IMR-90 (cell line): ENCODE data around the gene EFHC2. TPM values are rescaled to one million over a fixed set of nuclear protein-coding genes. Genes with fewer than 3 reads are reported as not detected.
"Not testable (repeated sequence)": the region's sequence is repeated elsewhere in the genome, so short reads cannot be mapped to it uniquely, and the experiment has no call there.

Experiments used
- ATAC-seq: fragments of 200-7000 bp; cut with Tn5 transposase; 2 replicates; pipeline ENCODE4 v1.9.1; 2020; ENCODE audit warnings: low read depth, mild to moderate bottlenecking, moderate library complexity
- BruUV-seq: library from RNA; stranded (reverse); fragments of 400-500 nt; replicated peaks from 2 replicates; lab custom pipeline; 2021; lab: Mats Ljungman, UMichigan
- CTCF ChIA-PET: fragments of 300-600 bp; formaldehyde crosslinking; extraction: SDS; loops from one replicate; lab custom pipeline; 2021; ENCODE audit warnings: antibody characterized with exemption; lab: Yijun Ruan, JAX
- POLR2A ChIA-PET: fragments of 300-600 bp; sonication (Branson Sonifier 250); formaldehyde crosslinking; loops from one replicate; lab custom pipeline; 2022; ENCODE audit warnings: antibody characterized with exemption; ENCODE audit not compliant: unreplicated experiment; lab: Charles Lee
- DNase-seq: peaks from one replicate; pipeline ENCODE4 v3.0.0; 2013
- H2AFZ ChIP-seq: replicated peaks from 2 replicates; pipeline ENCODE3; 2013; ENCODE audit warnings: low read length, mild to moderate bottlenecking; ENCODE audit not compliant: poor library complexity
- H2AK5ac ChIP-seq: 2 replicates; pipeline ENCODE4 v1.6.1; 2013; ENCODE audit warnings: low read depth, low read length, inconsistent platforms
- H2AK9ac ChIP-seq: replicated peaks from 2 replicates; pipeline ENCODE3; 2013; ENCODE audit warnings: mild to moderate bottlenecking, low read depth, low read length, moderate library complexity; ENCODE audit not compliant: poor library complexity
- H2BK120ac ChIP-seq: 2 replicates; pipeline ENCODE4 v1.6.1; 2013; ENCODE audit warnings: low read depth, low read length, inconsistent platforms
- H2BK15ac ChIP-seq: 3 replicates; pipeline ENCODE4 v1.6.1; 2013; ENCODE audit warnings: low read depth, low read length, inconsistent platforms
- H2BK20ac ChIP-seq: 2 replicates; pipeline ENCODE4 v1.6.1; 2013; ENCODE audit warnings: low read depth, mild to moderate bottlenecking, inconsistent platforms, low read length, moderate library complexity
- H2BK5ac ChIP-seq: 2 replicates; pipeline ENCODE4 v1.6.1; 2013; ENCODE audit warnings: mild to moderate bottlenecking, low read depth, low read length, inconsistent platforms; ENCODE audit not compliant: poor library complexity, severe bottlenecking
- H3K14ac ChIP-seq: replicated peaks from 2 replicates; pipeline ENCODE4 v1.6.1; 2013; ENCODE audit warnings: low read depth, low read length, inconsistent platforms
- H3K18ac ChIP-seq: 2 replicates; pipeline ENCODE4 v1.6.1; 2013; ENCODE audit warnings: low read depth, low read length, control low read depth
- H3K23ac ChIP-seq: 2 replicates; pipeline ENCODE4 v1.6.1; 2013; ENCODE audit warnings: low read depth, low read length, inconsistent platforms
- H3K27ac ChIP-seq: 2 replicates; pipeline ENCODE4 v1.5.1; 2013; ENCODE audit warnings: mild to moderate bottlenecking, control low read depth, low read length; ENCODE audit not compliant: insufficient read depth
- H3K27me3 ChIP-seq: 2 replicates; pipeline ENCODE4 v1.6.1; 2013; ENCODE audit warnings: low read length; ENCODE audit not compliant: control insufficient read depth, insufficient read depth
- H3K36me3 ChIP-seq: 2 replicates; pipeline ENCODE4 v1.6.1; 2013; ENCODE audit warnings: low read length, mixed read lengths; ENCODE audit not compliant: control insufficient read depth, insufficient read depth
- H3K4ac ChIP-seq: 2 replicates; pipeline ENCODE4 v1.6.1; 2013; ENCODE audit warnings: low read depth, low read length, inconsistent platforms
- H3K4me1 ChIP-seq: 2 replicates; pipeline ENCODE4 v1.6.1; 2013; ENCODE audit warnings: low read length, mixed read lengths; ENCODE audit not compliant: control insufficient read depth, insufficient read depth
- H3K4me2 ChIP-seq: 2 replicates; pipeline ENCODE4 v1.6.1; 2013; ENCODE audit warnings: low read depth, mild to moderate bottlenecking, control low read depth, low read length, moderate library complexity
- H3K4me3 ChIP-seq: 2 replicates; pipeline ENCODE4 v1.5.1; 2013; ENCODE audit warnings: low read depth, mild to moderate bottlenecking, control low read depth, low read length, moderate library complexity; ENCODE audit not compliant: insufficient read depth
- H3K56ac ChIP-seq: 2 replicates; pipeline ENCODE4 v1.6.1; 2013; ENCODE audit warnings: low read length, inconsistent platforms; ENCODE audit not compliant: insufficient read depth; ENCODE audit errors: extremely low read depth
- H3K79me1 ChIP-seq, 2 experiments: 2 replicates each; pipeline ENCODE4 v1.6.1; 2013; ENCODE audit warnings: low read length in 2 of 2, inconsistent platforms in 1 of 2, low read depth in 1 of 2
- H3K9ac ChIP-seq: 2 replicates; pipeline ENCODE4 v1.6.1; 2013; ENCODE audit warnings: low read depth, low read length, control low read depth
- H3K9me1 ChIP-seq: 2 replicates; pipeline ENCODE4 v1.6.1; 2013; ENCODE audit warnings: low read length, inconsistent platforms; ENCODE audit not compliant: insufficient read depth
- H3K9me3 ChIP-seq: 2 replicates; pipeline ENCODE4 v1.6.1; 2013; ENCODE audit warnings: low read length; ENCODE audit not compliant: control insufficient read depth, insufficient read depth
- H4K20me1 ChIP-seq: 2 replicates; pipeline ENCODE4 v1.6.1; 2013; ENCODE audit warnings: low read length, inconsistent platforms; ENCODE audit not compliant: insufficient read depth
- H4K5ac ChIP-seq: 2 replicates; pipeline ENCODE4 v1.6.1; 2013; ENCODE audit warnings: mild to moderate bottlenecking, low read depth, low read length, control low read depth
- H4K8ac ChIP-seq, 2 experiments: 2 replicates each; pipeline ENCODE4 v1.6.1; 2013; ENCODE audit warnings: low read depth in 2 of 2, low read length in 2 of 2, control low read depth in 1 of 2, inconsistent platforms in 1 of 2
- H4K91ac ChIP-seq: 2 replicates; pipeline ENCODE4 v1.6.1; 2013; ENCODE audit warnings: low read depth, low read length, inconsistent platforms; ENCODE audit not compliant: insufficient read depth
- WGBS, 2 experiments: methylation state at CpG; one replicate each; pipeline versions ENCODE4 v1.1.5 to v1.1.7; 2013; ENCODE audit warnings: missing lambda C conversion rate in 2 of 2; ENCODE audit not compliant: insufficient read length in 1 of 2; ENCODE audit errors: extremely low coverage in 2 of 2; 5-methylcytosine and 5-hydroxymethylcytosine counted together
- dilution Hi-C: fragments of 300-500 bp; cut with HindIII; formaldehyde crosslinking; loops from one replicate; pipeline ENCODE4 v1.14.3; 2018; ENCODE audit warnings: low sequenced_read_pairs; ENCODE audit not compliant: unreplicated experiment
- in situ Hi-C: fragments of 300-500 bp; cut with MboI; formaldehyde crosslinking; loops from 3 replicates; pipeline ENCODE4 v1.14.3; 2019; ENCODE audit warnings: low sequenced_read_pairs, inconsistent platforms, mixed read lengths
- intact Hi-C: fragments of 100-400 bp; cut with micrococcal nuclease; formaldehyde crosslinking; loops from 2 replicates; pipeline ENCODE4 v1.10.0; 2022
- polyA plus RNA-seq, 3 experiments: library from polyadenylated mRNA; depleted of rRNA; stranded (reverse); fragments of >200 nt; gene quantifications; 2 replicates each; pipeline ENCODE4 v1.2.3, GENCODE V29; 2012; ENCODE audit warnings: low replicate concordance in 1 of 3
- total RNA-seq: library from RNA; depleted of rRNA; stranded (reverse); fragments of >200 nt; gene quantifications from 2 replicates; pipeline ENCODE4 v1.2.3, GENCODE V29; 2012

EFHC2 gene
- total and polyA plus RNA-seq, 2 of the 4 experiments (the other 2 are of a cell fraction), result 0.18 to 0.24 TPM

DNA sequence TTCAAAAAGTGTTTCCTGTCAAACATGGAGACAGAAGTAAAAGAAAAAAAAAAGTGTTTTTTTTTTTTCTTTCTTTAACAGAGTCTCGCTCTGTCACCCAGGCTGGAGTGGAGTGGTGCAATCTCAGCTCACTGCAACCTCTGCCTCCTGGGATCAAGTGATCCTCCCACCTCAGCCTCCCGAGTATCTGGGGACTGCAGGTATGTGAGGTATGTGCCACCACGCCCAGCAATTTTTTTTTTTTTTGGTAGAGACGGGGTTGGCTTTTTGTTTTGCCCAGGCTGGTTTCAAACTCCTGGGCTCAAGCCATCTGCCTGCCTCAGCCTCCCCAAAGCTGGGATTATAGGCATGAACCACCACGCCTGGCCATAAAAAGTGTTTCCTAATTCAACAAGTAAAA is 155.6 kb downstream of the EFHC2 start:
- H3K79me1 ChIP-seq, ATAC-seq, BruUV-seq, H3K4me1 ChIP-seq, H3K14ac ChIP-seq, H4K91ac ChIP-seq, POLR2A ChIA-PET, in situ Hi-C loops, H2BK15ac ChIP-seq, H3K27me3 ChIP-seq, intact Hi-C loops, H4K5ac ChIP-seq, H3K18ac ChIP-seq, H3K4ac ChIP-seq, H3K36me3 ChIP-seq, dilution Hi-C loops, H2BK120ac ChIP-seq, H2AK9ac ChIP-seq, H2BK20ac ChIP-seq, H3K9me1 ChIP-seq, H3K9ac ChIP-seq, H4K20me1 ChIP-seq, H3K27ac ChIP-seq, DNase-seq, H3K56ac ChIP-seq, H2BK5ac ChIP-seq, H2AFZ ChIP-seq, H3K9me3 ChIP-seq, H4K8ac ChIP-seq, H3K4me2 ChIP-seq, H3K23ac ChIP-seq, H2AK5ac ChIP-seq, H3K4me3 ChIP-seq: not testable (repeated sequence)
- CTCF ChIA-PET, result interaction anchor here (0.7 to 0.9 kb wide), 2 partner anchors 18 to 667 kb away, joined by 3 to 5 read pairs; no protein-coding TSS in a partner anchor
- WGBS, 2 experiments, result no CpG with 5 or more reads among the region's 5 CpGs
